ENCODE measurements around the gene OAF. TPM values are rescaled to one million over a fixed set of nuclear protein-coding genes. Genes with fewer than 3 reads are reported as not detected.

OAF gene
- polyA plus RNA-seq, 1 experiment: 47.5 TPM

DNA sequence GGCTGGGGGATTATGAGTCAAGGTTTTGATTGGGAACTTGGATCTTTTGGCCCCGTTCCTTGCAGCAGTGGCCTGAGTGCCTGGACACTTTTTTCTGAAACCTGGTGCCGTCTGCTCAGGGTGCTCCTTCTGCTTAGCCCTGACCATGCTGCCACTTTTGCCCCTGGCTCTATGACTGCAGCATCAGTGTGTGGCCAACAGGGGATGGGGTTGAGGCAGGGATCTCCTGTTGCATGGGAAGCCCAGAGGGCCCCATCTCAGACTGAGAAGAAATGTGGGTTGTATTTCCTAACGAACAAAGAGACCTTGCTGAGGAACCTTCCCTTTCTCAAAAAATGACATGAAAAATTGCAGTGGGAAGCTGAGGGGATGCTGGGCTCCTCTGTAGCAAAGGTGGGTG, 47.8 kb downstream of the OAF start:
- POLR2A ChIA-PET: no interaction called here
- peaks cover 40% of the 10 kb centered on the region for H3K27me3 ChIP-seq (ENCODE audit: control insufficient read depth, insufficient read depth, low read length)
- no peaks in the 10 kb centered on the region for H3K36me3 ChIP-seq (ENCODE audit: control insufficient read depth, insufficient read depth, low read length)

DNA sequence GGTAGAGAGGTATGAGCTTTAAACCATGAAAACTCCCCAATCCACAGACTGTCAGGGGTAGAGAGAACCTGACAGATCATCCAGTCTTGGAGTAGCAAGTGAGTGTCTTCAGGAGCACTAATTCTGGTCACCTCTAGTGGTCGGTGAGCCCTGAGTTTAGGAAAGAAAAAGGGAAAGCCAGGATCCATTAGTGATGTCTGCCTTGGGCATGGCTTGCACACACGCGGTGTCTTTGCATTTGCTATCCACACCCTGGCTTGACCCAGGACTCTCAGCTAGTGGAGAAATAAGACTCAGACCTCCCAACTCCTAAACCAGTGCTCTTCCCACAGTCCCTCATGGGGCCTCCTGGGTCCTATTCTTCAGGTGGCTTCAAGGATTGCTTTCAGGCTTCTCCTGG, 48.4 kb downstream of the OAF start:
- TF ChIP-seq, protein P1, sequence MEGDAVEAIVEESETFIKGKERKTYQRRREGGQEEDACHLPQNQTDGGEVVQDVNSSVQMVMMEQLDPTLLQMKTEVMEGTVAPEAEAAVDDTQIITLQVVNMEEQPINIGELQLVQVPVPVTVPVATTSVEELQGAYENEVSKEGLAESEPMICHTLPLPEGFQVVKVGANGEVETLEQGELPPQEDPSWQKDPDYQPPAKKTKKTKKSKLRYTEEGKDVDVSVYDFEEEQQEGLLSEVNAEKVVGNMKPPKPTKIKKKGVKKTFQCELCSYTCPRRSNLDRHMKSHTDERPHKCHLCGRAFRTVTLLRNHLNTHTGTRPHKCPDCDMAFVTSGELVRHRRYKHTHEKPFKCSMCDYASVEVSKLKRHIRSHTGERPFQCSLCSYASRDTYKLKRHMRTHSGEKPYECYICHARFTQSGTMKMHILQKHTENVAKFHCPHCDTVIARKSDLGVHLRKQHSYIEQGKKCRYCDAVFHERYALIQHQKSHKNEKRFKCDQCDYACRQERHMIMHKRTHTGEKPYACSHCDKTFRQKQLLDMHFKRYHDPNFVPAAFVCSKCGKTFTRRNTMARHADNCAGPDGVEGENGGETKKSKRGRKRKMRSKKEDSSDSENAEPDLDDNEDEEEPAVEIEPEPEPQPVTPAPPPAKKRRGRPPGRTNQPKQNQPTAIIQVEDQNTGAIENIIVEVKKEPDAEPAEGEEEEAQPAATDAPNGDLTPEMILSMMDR (IDR thresholded peaks at IDR 0.05; ENCODE audit: insufficient read depth, low read depth, low read length): no peak
- no peak for DNase-seq (ENCODE audit: low read depth)
- Histone ChIP-seq H3K27me3 (ENCODE audit: control insufficient read depth, insufficient read depth, low read length) (peaks cover 38% of the 10 kb centered on the region), H3K4me3 (ENCODE audit: low read depth, low read length) (no peak overlapping the region), H3K36me3 (ENCODE audit: control insufficient read depth, insufficient read depth, low read length) (no peaks in the 10 kb centered on the region)
- ChIA-PET CTCF (interaction anchor here (1.7 kb wide), 2 partner anchors 10 to 23 kb away, joined by 4 read pairs; no protein-coding TSS in a partner anchor), POLR2A (no interaction called here)

More for the DNA sequence above, 47.8 kb downstream of the OAF start:
- TF ChIP-seq, protein P1 (IDR thresholded peaks at IDR 0.05; ENCODE audit: insufficient read depth, low read depth, low read length): no peak
- DNase-seq (ENCODE audit: low read depth): no peak
- CTCF ChIA-PET: interaction anchor here (1.4 to 1.7 kb wide), 2 partner anchors 10 to 42 kb away, joined by 4 read pairs; no protein-coding TSS in a partner anchor
- no peak overlapping the region for H3K4me3 ChIP-seq (ENCODE audit: low read depth, low read length)

DNA sequence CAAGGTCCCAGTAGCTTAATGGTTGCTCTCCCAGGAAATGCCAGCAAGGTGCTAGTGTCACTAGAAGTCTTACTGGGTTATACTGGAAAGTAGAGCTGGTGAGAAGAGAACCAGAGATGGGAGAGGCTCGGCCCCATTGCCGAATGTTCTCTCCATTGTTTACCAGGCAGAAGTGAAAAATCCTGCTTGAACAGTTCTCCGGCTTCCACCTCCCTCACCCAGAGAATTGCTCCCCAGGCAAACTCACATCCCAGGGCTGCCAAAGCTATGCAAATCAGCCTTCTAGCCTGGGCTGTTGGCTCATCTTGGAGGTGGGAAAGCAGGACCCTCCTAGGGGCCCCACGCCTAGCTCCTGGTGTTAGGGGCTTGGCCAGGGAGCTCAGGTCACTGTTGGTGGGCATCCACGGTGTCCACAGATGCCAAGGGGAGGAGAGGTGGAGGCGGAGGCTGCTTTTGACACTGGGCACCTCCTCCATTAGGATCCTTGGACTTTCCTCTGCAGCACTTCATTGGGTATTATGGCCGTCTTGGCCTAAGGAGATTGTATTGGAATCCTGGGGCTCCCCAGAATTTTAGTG, 49.2 kb downstream of the OAF start:
- ChIA-PET POLR2A (no interaction called here), CTCF (interaction anchor here (1.7 kb wide), 1 partner anchor 23 kb away, joined by 4 read pairs; no protein-coding TSS in a partner anchor)
- TF ChIP-seq, protein P1 (IDR thresholded peaks at IDR 0.05; ENCODE audit: insufficient read depth, low read depth, low read length): no peak
- no peak for DNase-seq (ENCODE audit: low read depth)
- Histone ChIP-seq H3K27me3 (ENCODE audit: control insufficient read depth, insufficient read depth, low read length) (peaks cover 31% of the 10 kb centered on the region), H3K4me3 (ENCODE audit: low read depth, low read length) (no peak overlapping the region), H3K36me3 (ENCODE audit: control insufficient read depth, insufficient read depth, low read length) (no peaks in the 10 kb centered on the region)

DNA sequence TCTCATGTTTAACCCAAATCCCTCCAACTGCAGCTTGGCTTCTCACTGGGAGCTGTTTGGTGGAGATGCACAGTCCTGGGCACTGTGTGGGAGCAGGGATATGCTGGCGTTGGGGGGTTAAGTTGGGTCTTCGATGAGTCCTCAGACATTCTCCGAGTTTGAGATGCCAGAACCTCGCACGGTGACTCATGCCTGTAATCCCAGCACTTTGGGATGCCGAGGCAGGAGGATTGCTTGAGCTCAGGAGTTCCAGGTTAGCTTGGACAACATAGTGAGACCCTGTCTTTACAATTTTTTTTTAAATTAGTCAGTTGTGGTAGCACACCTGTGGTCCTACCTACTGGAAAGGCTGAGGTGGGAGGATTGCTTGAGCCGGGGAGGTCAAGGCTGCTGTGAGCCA, 49.8 kb downstream of the OAF start:
- no peaks in the 10 kb centered on the region for H3K36me3 ChIP-seq (ENCODE audit: control insufficient read depth, insufficient read depth, low read length)
- POLR2A ChIA-PET: no interaction called here
- H3K27me3 ChIP-seq (ENCODE audit: control insufficient read depth, insufficient read depth, low read length): peaks cover 27% of the 10 kb centered on the region
- H3K4me3 ChIP-seq (ENCODE audit: low read depth, low read length): no peak overlapping the region
- DNase-seq (ENCODE audit: low read depth): no peak
- CTCF ChIA-PET: interaction anchor here (1.7 kb wide), 1 partner anchor 24 kb away, joined by 4 read pairs; no protein-coding TSS in a partner anchor
- TF ChIP-seq, protein P1 (IDR thresholded peaks at IDR 0.05; ENCODE audit: insufficient read depth, low read depth, low read length): no peak

DNA sequence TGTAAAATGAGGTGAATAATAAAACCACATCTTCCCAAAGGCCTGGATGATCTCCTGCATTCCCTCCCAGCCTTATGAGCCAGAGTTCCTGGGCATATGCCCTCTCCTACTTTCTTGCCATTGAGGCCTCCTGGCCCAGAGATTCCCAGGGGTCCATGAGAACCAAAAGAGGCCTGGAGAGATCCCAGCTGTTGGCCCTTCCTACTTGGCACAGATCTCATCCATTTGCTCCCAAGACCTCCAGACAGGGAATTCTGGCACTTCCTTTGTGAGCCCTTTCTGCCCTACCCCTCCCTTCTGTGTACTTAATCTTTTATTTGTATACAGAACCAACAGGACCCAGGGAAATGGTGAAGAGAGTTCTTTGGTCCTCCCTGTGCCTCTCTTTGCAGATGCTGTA, 50.5 kb downstream of the OAF start:
- TF ChIP-seq, protein P1 (IDR thresholded peaks at IDR 0.05; ENCODE audit: insufficient read depth, low read depth, low read length): no peak
- H3K27me3 ChIP-seq (ENCODE audit: control insufficient read depth, insufficient read depth, low read length): peaks cover 30% of the 10 kb centered on the region
- no peaks in the 10 kb centered on the region for H3K36me3 ChIP-seq (ENCODE audit: control insufficient read depth, insufficient read depth, low read length)
- H3K4me3 ChIP-seq (ENCODE audit: low read depth, low read length): no peak overlapping the region
- CTCF ChIA-PET: no interaction called here
- DNase-seq (ENCODE audit: low read depth): no peak
- POLR2A ChIA-PET: no interaction called here

Data from BJ (cell line).